Fibroblast of mammary gland (primary cell): ENCODE results near the gene KRT74.

Experiments used
- DNase-seq: peaks from one replicate; pipeline ENCODE4 v3.0.0-alpha.2; 2010; ENCODE audit warnings: low read depth
- H3K4me3 ChIP-seq: 2 replicates; pipeline ENCODE4 v1.5.1; 2011; ENCODE audit warnings: low read depth, mild to moderate bottlenecking, low read length, moderate library complexity; ENCODE audit not compliant: control insufficient read depth
- CTCF ChIP-seq: conservative IDR thresholded peaks from 2 replicates; pipeline ENCODE4 v1.5.1; 2011; ENCODE audit warnings: low read depth, low read length, inconsistent platforms; ENCODE audit not compliant: control insufficient read depth, insufficient read depth

KRT74 gene

GRCh38 chr12:52519826-52520662 lies 53.6 kb downstream of the KRT74 start, which contains the start of gene KRT5:
Gene KRT5, minus strand, starts transcription at chr12:52520394. Its CDS starts 98 bp downstream, at chr12:52520296.
- no peak within 1 kb of the TSS for H3K4me3 ChIP-seq
- DNase-seq: no peak
- no peak for TF ChIP-seq CTCF

GRCh38 chr12:52519387-52519703 lies 54.3 kb downstream of the KRT74 start:
- H3K4me3 ChIP-seq: no peak overlapping the region
- TF ChIP-seq CTCF: no peak
- no peak for DNase-seq

- no peak for DNase-seq
- TF ChIP-seq CTCF: no peak
- H3K4me3 ChIP-seq: no peak overlapping the region
These were observed 54.9 kb downstream of the KRT74 start for GRCh38 chr12:52518574-52519386.

GRCh38 chr12:52517888-52518287 lies 55.8 kb downstream of the KRT74 start:
- no peak for TF ChIP-seq CTCF
- H3K4me3 ChIP-seq: no peak overlapping the region
- no peak for DNase-seq

- H3K4me3 ChIP-seq: no peak overlapping the region
- DNase-seq: no peak
- TF ChIP-seq CTCF: no peak
These were observed 56.4 kb downstream of the KRT74 start for GRCh38 chr12:52517005-52517835.

- peak; percentile 15 for DNase-seq
- no peak for TF ChIP-seq CTCF
- no peak overlapping the region for H3K4me3 ChIP-seq
These were observed 57.5 kb downstream of the KRT74 start for GRCh38 chr12:52515927-52516831.
